ENCODE data around the gene SETBP1.

The SETBP1 gene

DNA sequence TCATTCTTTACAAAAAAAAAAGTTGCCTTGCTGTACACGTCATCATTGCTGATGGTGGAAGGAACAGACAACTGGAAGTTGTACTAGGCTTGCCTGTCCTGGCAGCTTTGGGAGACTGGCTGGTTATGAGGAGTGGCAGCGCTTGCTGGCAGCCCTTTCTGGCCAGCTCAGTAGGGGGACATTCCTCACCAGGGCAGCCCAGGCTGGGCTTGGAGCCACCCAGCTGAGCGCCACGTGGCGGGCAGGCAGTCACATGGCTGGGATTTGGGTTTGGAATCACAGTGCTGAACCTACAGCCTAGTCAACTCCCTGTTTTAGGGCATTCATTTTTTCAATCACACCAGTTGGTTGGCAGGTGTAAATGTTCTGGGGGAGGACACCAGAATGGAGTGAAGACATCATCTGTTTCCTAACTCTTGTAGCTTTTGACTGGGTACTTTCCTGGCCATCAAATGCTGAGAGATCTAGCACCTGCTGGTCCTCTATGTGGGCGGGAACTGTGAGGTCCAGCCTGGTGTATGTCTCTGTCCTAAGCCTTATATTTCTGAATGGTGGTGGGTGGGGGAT is 139.3 kb downstream of the SETBP1 start:
- no peak for TF ChIP-seq EZH2phosphoT487 (IDR thresholded peaks at IDR 0.05; ENCODE audit: borderline replicate concordance, low read length)

DNA sequence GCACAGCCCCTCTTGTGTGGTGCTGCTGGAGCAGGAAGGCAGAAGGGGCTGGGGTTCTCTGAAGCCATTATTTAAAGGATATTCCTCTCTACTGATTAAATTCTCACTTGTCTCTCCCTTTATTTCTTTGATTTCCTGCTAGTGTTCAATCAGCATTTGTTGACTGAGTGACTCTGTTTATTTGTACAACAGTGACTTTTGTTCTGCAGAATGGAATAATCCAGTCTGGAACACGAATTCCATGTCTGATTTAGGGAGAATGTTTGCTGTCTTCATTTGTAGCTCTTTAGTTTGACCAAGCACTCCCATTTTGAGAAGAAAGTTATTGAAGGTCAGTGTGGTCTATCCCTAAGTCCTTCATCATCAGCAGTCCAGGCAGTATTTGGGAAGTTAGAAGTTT is 141.2 kb downstream of the SETBP1 start:
- H3K27ac ChIP-seq (ENCODE audit: low read depth, low read length) = no peak overlapping the region
- H3K27me3 ChIP-seq (ENCODE audit: control insufficient read depth, low read length) = no peaks in the 10 kb centered on the region
- TF ChIP-seq, protein P1, sequence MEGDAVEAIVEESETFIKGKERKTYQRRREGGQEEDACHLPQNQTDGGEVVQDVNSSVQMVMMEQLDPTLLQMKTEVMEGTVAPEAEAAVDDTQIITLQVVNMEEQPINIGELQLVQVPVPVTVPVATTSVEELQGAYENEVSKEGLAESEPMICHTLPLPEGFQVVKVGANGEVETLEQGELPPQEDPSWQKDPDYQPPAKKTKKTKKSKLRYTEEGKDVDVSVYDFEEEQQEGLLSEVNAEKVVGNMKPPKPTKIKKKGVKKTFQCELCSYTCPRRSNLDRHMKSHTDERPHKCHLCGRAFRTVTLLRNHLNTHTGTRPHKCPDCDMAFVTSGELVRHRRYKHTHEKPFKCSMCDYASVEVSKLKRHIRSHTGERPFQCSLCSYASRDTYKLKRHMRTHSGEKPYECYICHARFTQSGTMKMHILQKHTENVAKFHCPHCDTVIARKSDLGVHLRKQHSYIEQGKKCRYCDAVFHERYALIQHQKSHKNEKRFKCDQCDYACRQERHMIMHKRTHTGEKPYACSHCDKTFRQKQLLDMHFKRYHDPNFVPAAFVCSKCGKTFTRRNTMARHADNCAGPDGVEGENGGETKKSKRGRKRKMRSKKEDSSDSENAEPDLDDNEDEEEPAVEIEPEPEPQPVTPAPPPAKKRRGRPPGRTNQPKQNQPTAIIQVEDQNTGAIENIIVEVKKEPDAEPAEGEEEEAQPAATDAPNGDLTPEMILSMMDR (IDR thresholded peaks at IDR 0.05; ENCODE audit: low read depth, low read length, poor library complexity, severe bottlenecking) = no peak
- no peak for TF ChIP-seq EZH2phosphoT487 (IDR thresholded peaks at IDR 0.05; ENCODE audit: borderline replicate concordance, low read length)
- no peaks in the 10 kb centered on the region for H3K9me2 ChIP-seq (replicated peaks; ENCODE audit: control insufficient read depth, low read length)
- peaks cover 45% of the 10 kb centered on the region for H3K4me1 ChIP-seq (ENCODE audit: control insufficient read depth, low read length)
- H3K4me2 ChIP-seq (ENCODE audit: low read length) = no peak overlapping the region
- no peak overlapping the region for H3K4me3 ChIP-seq (ENCODE audit: low read length)
- no peaks in the 10 kb centered on the region for H3K36me3 ChIP-seq (ENCODE audit: control insufficient read depth, low read length)
- no peaks in the 10 kb centered on the region for H4K20me1 ChIP-seq (ENCODE audit: control insufficient read depth, insufficient read depth, low read depth, low read length)
- peaks cover 2% of the 10 kb centered on the region; the same call in 1 of the 2 replicates for H3F3A ChIP-seq (ENCODE audit: control insufficient read depth, insufficient read depth)
- H3K9me3 ChIP-seq (ENCODE audit: control insufficient read depth, insufficient read depth, low read length) = no peaks in the 10 kb centered on the region
- no peaks in the 10 kb centered on the region for H3K79me2 ChIP-seq (ENCODE audit: control insufficient read depth, low read length)

More for the DNA sequence above, 139.3 kb downstream of the SETBP1 start:
- Histone ChIP-seq H3K9me3 (ENCODE audit: control insufficient read depth, insufficient read depth, low read length) (no peaks in the 10 kb centered on the region), H3K4me3 (ENCODE audit: low read length) (no peak overlapping the region), H3K36me3 (ENCODE audit: control insufficient read depth, low read length) (no peaks in the 10 kb centered on the region), H4K20me1 (ENCODE audit: control insufficient read depth, insufficient read depth, low read depth, low read length) (no peaks in the 10 kb centered on the region), H3K79me2 (ENCODE audit: control insufficient read depth, low read length) (no peaks in the 10 kb centered on the region), H3K27ac (ENCODE audit: low read depth, low read length) (no peak overlapping the region), H3K4me1 (ENCODE audit: control insufficient read depth, low read length) (peaks cover 61% of the 10 kb centered on the region), H3K9me2 (replicated peaks; ENCODE audit: control insufficient read depth, low read length) (no peaks in the 10 kb centered on the region), H3K27me3 (ENCODE audit: control insufficient read depth, low read length) (no peaks in the 10 kb centered on the region), H3F3A (ENCODE audit: control insufficient read depth, insufficient read depth) (peaks cover 2% of the 10 kb centered on the region; the same call in 1 of the 2 replicates), H3K4me2 (ENCODE audit: low read length) (no peak overlapping the region)

DNA sequence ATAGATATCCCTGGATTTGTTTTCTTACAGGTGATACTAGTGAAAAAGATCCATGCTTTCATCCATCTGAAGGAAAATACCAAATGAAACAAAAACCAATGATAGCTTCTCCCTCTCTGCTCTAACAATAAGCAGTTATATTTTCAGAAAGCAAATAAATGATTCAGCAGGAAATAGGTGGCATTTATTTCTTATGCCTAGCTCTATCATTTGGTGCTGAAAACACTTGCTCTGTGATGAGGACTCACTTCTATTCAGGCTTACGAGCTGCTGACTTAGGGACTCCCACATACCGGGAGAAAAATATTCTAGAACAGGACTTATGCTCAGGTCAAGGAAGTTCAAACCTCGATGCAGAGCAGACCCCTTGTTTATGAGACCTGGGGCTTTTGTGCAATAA is 142.6 kb downstream of the SETBP1 start:
- no peak overlapping the region for H3K4me3 ChIP-seq (ENCODE audit: low read length)
- TF ChIP-seq EZH2phosphoT487 (IDR thresholded peaks at IDR 0.05; ENCODE audit: borderline replicate concordance, low read length) = no peak
- TF ChIP-seq, protein P1 (IDR thresholded peaks at IDR 0.05; ENCODE audit: low read depth, low read length, poor library complexity, severe bottlenecking) = no peak
- no peaks in the 10 kb centered on the region for H3K9me2 ChIP-seq (replicated peaks; ENCODE audit: control insufficient read depth, low read length)
- peaks cover 31% of the 10 kb centered on the region for H3K4me1 ChIP-seq (ENCODE audit: control insufficient read depth, low read length)
- no peaks in the 10 kb centered on the region for H4K20me1 ChIP-seq (ENCODE audit: control insufficient read depth, insufficient read depth, low read depth, low read length)
- H3K9me3 ChIP-seq (ENCODE audit: control insufficient read depth, insufficient read depth, low read length) = no peaks in the 10 kb centered on the region
- no peaks in the 10 kb centered on the region for H3K27me3 ChIP-seq (ENCODE audit: control insufficient read depth, low read length)
- no peaks in the 10 kb centered on the region; the same call in 1 of the 2 replicates for H3F3A ChIP-seq (ENCODE audit: control insufficient read depth, insufficient read depth)
- no peak overlapping the region for H3K27ac ChIP-seq (ENCODE audit: low read depth, low read length)
- H3K4me2 ChIP-seq (ENCODE audit: low read length) = no peak overlapping the region
- H3K36me3 ChIP-seq (ENCODE audit: control insufficient read depth, low read length) = no peaks in the 10 kb centered on the region
- no peaks in the 10 kb centered on the region for H3K79me2 ChIP-seq (ENCODE audit: control insufficient read depth, low read length)

DNA sequence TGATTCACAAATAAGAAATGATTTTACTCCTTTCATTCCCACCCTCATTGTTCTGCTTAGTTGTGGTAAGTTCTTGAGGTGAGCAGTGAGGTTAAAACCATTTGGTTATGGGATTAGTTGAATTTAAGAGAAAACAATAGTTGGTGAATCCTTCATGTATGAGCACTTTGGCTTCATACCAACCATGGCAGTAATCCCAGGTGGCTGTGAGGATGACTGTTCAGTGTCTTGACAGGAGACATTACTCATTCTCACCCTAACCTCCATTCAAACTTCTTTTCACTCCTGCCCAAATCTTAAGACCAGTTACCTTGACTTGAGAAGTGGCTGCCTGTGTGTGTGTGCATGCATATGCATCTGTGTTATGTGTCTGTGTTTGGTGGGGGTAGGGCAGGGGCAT is 143.1 kb downstream of the SETBP1 start:
- TF ChIP-seq EZH2phosphoT487 (IDR thresholded peaks at IDR 0.05; ENCODE audit: borderline replicate concordance, low read length) = no peak
- TF ChIP-seq, protein P1 (IDR thresholded peaks at IDR 0.05; ENCODE audit: low read depth, low read length, poor library complexity, severe bottlenecking) = no peak
- no peaks in the 10 kb centered on the region for H3K79me2 ChIP-seq (ENCODE audit: control insufficient read depth, low read length)
- H3K4me2 ChIP-seq (ENCODE audit: low read length) = no peak overlapping the region
- no peaks in the 10 kb centered on the region for H3K36me3 ChIP-seq (ENCODE audit: control insufficient read depth, low read length)
- no peak overlapping the region for H3K4me3 ChIP-seq (ENCODE audit: low read length)
- no peaks in the 10 kb centered on the region for H3K27me3 ChIP-seq (ENCODE audit: control insufficient read depth, low read length)
- H3F3A ChIP-seq (ENCODE audit: control insufficient read depth, insufficient read depth) = no peaks in the 10 kb centered on the region; the same call in 1 of the 2 replicates
- H3K4me1 ChIP-seq (ENCODE audit: control insufficient read depth, low read length) = peaks cover 26% of the 10 kb centered on the region
- H3K27ac ChIP-seq (ENCODE audit: low read depth, low read length) = no peak overlapping the region
- H3K9me3 ChIP-seq (ENCODE audit: control insufficient read depth, insufficient read depth, low read length) = no peaks in the 10 kb centered on the region
- no peaks in the 10 kb centered on the region for H4K20me1 ChIP-seq (ENCODE audit: control insufficient read depth, insufficient read depth, low read depth, low read length)
- no peaks in the 10 kb centered on the region for H3K9me2 ChIP-seq (replicated peaks; ENCODE audit: control insufficient read depth, low read length)
